GM18508 (cell line): Measurements from ENCODE around the gene PHACTR1.

Source experiments
- ATAC-seq: cut with Tn5 transposase; IDR thresholded peaks from one replicate; pipeline ENCODE4 v1.9.1; 2021; ENCODE audit warnings: moderate number of reproducible peaks; ENCODE audit not compliant: insufficient read depth, unreplicated experiment

The PHACTR1 gene

GRCh38 chr6:12844284-12845223 lies 128.0 kb downstream of the PHACTR1 start:
- ATAC-seq = no peak

DNA sequence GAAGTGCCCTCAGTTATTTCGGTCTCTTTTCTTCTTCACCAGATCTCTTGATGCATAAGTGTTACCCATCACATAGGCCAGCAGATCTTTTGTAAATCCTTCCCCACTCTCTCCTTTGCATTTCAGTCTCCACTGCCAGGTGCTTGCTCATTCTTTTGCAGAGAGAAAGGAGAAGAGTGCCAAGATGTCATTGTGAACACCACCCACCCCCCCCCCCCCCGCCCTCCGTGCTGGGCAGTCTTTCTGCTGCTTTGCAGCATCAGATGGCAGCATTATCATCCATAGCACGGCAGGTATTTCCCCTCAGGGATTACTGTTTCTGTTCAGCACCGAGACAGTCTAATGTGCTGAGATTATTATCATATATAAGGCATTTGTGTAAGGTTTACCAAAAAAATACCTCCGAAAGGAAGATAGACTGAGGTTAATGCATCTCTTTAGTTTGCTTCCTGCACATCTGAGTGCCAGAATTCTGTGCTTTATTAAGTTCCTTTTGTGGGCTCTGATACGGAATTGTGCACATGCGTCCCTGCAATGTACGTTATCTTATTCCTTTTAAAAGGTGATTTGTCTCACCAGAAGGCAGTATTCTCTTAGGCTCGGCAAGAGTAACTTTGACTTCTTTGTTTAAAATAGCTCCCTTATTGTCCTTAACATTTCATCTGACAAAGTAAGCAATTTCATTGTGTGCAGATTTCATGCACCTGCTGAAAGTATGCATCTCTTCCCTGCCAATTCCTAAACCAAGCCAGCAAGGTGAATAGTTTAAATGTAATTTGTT lies 128.8 kb downstream of the PHACTR1 start:
- no peak for ATAC-seq

- ATAC-seq = no peak
Observed at GRCh38 chr6:12848964-12849808, 132.6 kb downstream of the PHACTR1 start.

DNA sequence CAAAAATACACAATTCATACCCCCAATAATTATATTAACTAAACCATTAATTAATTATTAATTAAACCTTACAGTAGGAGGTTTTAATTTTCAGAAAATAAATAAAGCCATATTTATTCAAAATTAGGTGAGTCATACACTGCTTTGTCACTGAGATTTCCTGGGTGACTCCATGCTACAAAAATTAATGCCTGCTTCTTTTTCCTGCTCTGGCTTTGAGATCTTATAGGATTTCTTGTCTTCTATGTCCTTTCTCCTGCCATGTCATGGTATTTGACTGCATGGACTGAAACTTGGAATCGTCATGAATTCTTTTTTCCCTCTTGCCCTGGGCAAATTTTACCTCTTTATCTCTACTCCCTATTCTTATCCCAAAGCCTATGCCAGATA lies 133.2 kb downstream of the PHACTR1 start:
- ATAC-seq = no peak

DNA sequence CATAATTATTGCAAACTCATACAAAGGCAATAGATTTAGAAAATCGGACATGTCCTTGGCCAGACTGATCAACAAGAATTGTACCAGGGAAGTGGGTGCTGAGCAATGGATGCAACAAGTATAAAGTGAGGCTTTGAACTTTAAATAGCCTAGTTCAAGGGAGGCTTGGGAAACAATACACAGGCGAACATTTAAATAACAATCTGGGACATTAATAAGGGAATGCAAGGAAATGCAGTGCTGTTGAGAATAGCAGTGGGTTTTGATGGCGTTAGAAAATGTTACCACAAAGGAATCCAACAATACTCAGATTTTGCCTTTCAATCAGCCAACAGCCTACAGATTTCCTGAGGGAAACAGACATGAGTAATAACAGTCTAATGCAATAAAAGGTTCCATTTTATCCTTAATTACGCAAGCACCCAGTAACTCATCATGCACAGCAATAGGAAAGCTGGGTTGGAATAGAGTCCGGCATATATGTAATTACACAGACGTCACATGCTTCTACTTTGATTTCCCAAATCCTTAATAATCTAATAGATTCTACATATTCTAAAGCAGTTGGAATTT lies 134.6 kb downstream of the PHACTR1 start:
- ATAC-seq = no peak

- ATAC-seq = no peak
Observed at GRCh38 chr6:12861603-12862002, 145.0 kb downstream of the PHACTR1 start.

GRCh38 chr6:12865117-12865516 lies 148.6 kb downstream of the PHACTR1 start:
- no peak for ATAC-seq

- no peak for ATAC-seq
Observed at GRCh38 chr6:12865671-12866181, 149.2 kb downstream of the PHACTR1 start.

DNA sequence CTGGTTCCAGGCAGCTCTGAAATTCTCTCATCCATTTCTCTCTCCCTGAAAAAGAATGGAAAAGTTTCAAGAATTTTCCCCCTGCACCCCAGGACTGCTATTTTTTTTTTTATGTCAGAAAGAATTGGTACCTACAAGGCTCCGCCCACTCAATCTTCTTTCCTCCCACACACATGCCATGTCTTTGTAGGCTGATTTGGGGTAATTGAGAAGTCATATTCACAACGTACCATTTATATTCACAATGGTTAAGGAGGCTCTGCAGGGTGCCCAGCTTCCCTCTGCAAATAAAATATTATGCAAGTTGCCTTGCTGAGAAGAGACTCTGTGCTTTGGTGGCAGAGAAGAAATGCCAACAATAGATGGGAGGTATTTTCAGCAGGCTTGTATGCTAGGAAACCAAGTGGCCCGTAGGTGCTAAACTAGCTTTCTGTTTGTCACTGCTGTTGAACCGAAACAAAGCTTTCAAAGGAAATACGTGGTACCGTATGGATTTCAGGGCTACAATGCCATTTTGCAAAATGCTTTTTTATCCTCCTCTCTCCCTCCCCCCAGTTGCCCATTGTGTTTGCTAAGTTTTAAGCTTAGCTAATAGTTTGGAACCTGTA lies 150.0 kb downstream of the PHACTR1 start:
- ATAC-seq = no peak

- no peak for ATAC-seq
Observed at GRCh38 chr6:12869816-12870432, 153.4 kb downstream of the PHACTR1 start.

DNA sequence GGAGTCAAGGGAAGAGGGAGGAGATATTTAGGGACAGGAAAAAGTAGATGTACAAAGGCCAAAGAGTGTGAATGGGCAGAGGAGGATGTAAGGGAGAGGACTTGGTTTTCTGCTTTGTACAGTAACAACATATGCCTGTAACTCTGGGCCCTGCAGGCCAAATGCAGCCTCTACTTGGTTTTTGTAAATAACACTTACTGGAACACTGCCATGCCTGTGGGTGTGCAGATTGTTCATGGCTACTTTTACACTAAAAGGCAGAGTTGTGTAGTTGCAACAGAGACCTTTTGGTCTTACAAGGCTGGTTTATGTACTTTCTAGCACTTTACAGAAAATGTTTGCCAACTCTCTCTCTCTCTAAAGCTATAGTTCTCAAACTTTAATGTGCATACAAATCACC lies 157.1 kb downstream of the PHACTR1 start:
- ATAC-seq = no peak

- no peak for ATAC-seq
Observed at GRCh38 chr6:12875051-12875450, 158.5 kb downstream of the PHACTR1 start.

DNA sequence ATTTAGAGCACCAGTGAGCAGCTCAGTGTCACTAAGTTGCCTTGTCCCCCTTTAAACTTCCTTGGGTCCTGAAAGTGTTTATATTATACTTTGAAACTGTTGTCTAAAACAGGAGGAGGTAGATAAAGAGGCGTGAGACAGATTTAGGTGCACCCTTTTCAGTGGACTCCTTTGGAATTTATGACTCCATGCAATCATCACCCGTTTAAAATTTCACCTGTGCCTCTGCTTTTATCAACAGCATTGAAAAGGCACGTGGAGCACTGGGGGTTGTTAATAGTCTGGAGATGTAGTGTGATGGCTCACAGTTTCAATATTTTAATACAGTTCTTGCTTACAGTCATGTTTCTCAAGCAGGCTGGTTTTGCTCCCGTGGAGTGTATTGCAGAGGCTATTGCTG lies 162.2 kb downstream of the PHACTR1 start:
- no peak for ATAC-seq

DNA sequence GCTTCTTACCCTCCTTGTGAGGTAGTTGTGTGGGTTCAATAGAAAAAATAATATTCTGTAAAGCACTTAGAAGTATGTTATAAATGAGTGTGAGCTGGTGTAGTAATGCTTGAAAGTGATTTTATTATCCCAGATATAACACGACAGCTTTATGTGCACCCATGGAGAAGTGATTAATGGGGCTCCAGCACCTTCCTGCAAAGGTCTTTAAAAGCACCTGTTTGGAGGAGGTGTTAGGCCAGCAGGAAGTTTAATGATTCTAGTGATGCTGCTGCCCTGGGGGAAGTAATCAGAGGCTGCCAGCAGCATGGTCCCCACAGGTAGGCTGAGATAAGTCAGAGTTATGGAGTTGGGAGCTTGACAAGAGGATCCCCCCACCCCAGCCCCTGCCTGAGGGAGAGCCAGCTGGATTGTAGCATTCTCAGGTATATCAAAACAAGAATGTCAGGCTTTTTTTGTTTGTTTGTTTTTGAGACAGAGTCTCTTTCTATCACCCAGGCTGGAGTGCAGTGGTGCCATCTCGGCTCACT lies 166.3 kb downstream of the PHACTR1 start:
- ATAC-seq = no peak

- ATAC-seq = no peak
Observed at GRCh38 chr6:12884983-12885382, 168.4 kb downstream of the PHACTR1 start.

DNA sequence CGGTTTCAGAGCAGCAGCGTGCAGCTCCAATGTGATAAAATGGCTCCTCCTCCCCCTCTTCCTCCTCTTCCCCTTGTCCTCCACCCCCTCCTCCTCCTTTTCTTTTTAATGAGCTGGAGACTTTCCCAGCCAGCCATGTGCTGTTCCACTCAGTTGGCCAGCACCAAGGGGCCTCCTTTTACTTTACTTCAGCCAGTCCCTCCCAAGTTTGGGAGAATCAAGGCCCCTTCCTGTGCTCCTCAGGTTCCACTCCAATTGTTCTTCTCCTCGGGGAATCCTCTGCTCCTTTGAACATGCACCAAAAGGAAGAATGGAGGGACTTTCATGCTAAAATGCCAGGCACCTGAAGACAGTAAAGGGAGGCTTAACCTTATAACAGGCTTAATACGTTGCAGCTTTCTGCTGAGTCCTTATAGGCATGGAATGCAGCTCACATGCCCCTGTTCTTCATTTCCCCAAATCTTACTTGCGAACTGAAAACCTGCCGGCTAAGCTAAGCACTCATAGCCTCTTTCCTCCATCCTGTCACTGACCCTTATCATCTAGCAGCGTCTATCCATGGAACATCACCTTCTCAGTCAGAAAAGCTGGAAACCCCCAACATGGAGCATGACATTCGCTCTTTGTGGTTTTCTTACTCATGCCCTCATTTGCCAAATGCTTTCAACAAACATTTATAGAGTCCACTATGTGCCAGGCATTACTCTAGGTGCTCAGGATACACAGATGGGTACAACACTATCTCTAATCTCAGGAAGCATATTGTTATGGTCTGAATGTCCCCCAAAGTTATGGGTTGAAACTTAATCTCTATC lies 170.6 kb downstream of the PHACTR1 start:
- no peak for ATAC-seq

DNA sequence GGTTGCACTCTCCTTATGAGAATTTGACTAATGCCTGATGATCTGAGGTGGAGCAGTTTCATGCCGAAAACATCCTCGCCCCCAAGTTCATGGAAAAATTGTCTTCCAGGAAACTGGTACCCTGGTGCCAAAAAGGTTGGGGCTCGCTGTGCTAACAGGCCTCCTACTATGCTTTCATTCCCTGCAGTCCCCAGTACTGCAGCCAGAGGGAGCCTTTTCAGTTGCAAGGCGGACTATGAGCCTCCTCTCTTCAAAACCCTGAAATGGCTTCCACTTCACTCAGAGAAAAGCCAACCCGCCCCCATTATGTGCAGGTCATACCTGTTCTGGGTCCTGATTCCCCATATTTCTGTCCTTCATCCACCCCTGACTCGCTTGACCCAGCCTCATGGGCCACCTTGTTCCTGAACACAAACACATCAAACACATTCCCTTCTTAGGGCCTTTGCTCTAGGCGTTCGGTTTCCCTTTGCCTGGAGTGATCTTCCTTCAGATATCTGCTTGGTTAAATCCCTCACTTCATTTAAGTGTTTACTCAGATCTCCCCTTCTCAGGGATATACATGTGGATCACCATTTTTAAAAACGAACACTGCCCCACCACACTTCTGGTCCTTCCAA lies 173.7 kb downstream of the PHACTR1 start:
- ATAC-seq = no peak

DNA sequence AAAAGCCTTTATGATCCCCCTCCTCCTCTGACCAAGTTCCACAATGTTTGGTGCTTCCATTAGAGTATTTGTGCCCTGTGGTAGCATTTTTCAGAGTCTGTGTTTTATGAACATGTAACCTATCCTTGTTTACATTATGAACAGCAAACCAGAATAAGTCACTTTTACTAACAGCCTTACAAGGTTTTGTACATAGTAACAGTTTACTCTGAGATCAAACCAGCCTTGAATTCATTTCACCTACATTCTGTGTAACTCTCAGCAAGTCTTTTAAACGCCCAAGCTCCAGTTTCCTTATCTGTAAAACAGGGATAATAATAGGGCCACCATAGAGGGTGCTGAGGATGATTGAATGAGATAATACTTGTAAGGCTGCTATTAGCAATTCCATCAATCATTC lies 175.0 kb downstream of the PHACTR1 start:
- ATAC-seq = no peak
